Lower leg skin (tissue), 4 donors: ENCODE data around the gene ROR1. TPM values are rescaled to one million over a fixed set of nuclear protein-coding genes. Genes with fewer than 3 reads are reported as not detected.

Experiments
- DNase-seq, 2 donors: peaks; one replicate each; pipeline ENCODE4 v3.0.0-alpha.2; 2019; ENCODE audit warnings: low spot score in 2 of 2
- H3K4me3 ChIP-seq: fragments of 200-600 bp; sonication (generic); 2 replicates; pipeline ENCODE4 v1.5.1; 2017; ENCODE audit warnings: mild to moderate bottlenecking, low read depth; ENCODE audit not compliant: poor library complexity, severe bottlenecking
- CTCF ChIP-seq, 3 donors: fragments of 450-650 bp; IDR thresholded peaks; one replicate each; pipeline ENCODE4 v1.5.1; 2016; ENCODE audit warnings: antibody characterized with exemption in 3 of 3, mild to moderate bottlenecking in 3 of 3, moderate library complexity in 2 of 3
- POLR2A ChIP-seq, 2 donors: fragments of 450-650 bp; IDR thresholded peaks; one replicate each; pipeline ENCODE4 v1.6.1; 2016 to 2017; ENCODE audit warnings: antibody characterized with exemption in 2 of 2, mild to moderate bottlenecking in 1 of 2, moderate library complexity in 1 of 2
- WGBS, 2 donors: methylation state at CpG; one replicate each; pipeline ENCODE4 v1.1.5; 2018; 5-methylcytosine and 5-hydroxymethylcytosine counted together
- intact Hi-C: fragments of 100-400 bp; cut with DNase I; formaldehyde crosslinking; loops from one replicate; pipeline ENCODE4 v1.15.0; 2023; ENCODE audit warnings: low total_unique reads
- total RNA-seq, 4 donors: library from RNA; depleted of rRNA; stranded (reverse); fragments of >200 nt; gene quantifications; one replicate each; pipeline ENCODE4 v1.1.0, GENCODE V29; 2016

The ROR1 gene
- total RNA-seq, 4 donors from 2014 or later: 12.9 to 28.6 (median 22.5) TPM

- no peak for DNase-seq
- 63 to 69% methylated on average over 7 of the region's 7 CpGs for WGBS, 2 donors
- TF ChIP-seq POLR2A (IDR thresholded peaks at IDR 0.05) (no peak), CTCF (IDR thresholded peaks at IDR 0.05) (no peak)
- no peak overlapping the region for H3K4me3 ChIP-seq
- intact Hi-C loops: no loop called here
These were observed 351.1 kb downstream of the ROR1 start for GRCh38 chr1:64124704-64125440.

- no peak for DNase-seq
- WGBS, 2 donors: 28 to 31% methylated on average over 1 of the region's 1 CpG
- no peak overlapping the region for H3K4me3 ChIP-seq
- no peak for TF ChIP-seq CTCF (IDR thresholded peaks at IDR 0.05)
- TF ChIP-seq POLR2A (IDR thresholded peaks at IDR 0.05): no peak
- intact Hi-C loops: no loop called here
These were observed 352.8 kb downstream of the ROR1 start for GRCh38 chr1:64126581-64126980.

- DNase-seq: no peak
- TF ChIP-seq CTCF (IDR thresholded peaks at IDR 0.05) (no peak), POLR2A (IDR thresholded peaks at IDR 0.05) (no peak)
- WGBS, 2 donors: 50 to 62% methylated on average over 3 of the region's 3 CpGs
- intact Hi-C loops: no loop called here
- no peak overlapping the region for H3K4me3 ChIP-seq
These were observed 353.5 kb downstream of the ROR1 start for GRCh38 chr1:64127297-64127696.

- TF ChIP-seq POLR2A (IDR thresholded peaks at IDR 0.05) (no peak), CTCF (IDR thresholded peaks at IDR 0.05) (no peak)
- no peak for DNase-seq
- H3K4me3 ChIP-seq: no peak overlapping the region
- 60 to 65% methylated on average over 5 of the region's 5 CpGs for WGBS, 2 donors
- intact Hi-C loops: loop anchor here (10.0 kb wide), 1 partner anchor 435 kb away; no protein-coding TSS in a partner anchor
These were observed 355.9 kb downstream of the ROR1 start for GRCh38 chr1:64129701-64130100.

GRCh38 chr1:64131155-64131554, 357.3 kb downstream of the ROR1 start:
- no peak overlapping the region for H3K4me3 ChIP-seq
- DNase-seq: no peak
- WGBS, 2 donors: 86% methylated on average over 2 of the region's 2 CpGs
- intact Hi-C loops: loop anchor here (10.0 kb wide), 1 partner anchor 436 kb away; no protein-coding TSS in a partner anchor
- TF ChIP-seq POLR2A (IDR thresholded peaks at IDR 0.05): no peak
- no peak for TF ChIP-seq CTCF (IDR thresholded peaks at IDR 0.05)
